ENCODE data around the gene LACC1.

Gene LACC1

DNA sequence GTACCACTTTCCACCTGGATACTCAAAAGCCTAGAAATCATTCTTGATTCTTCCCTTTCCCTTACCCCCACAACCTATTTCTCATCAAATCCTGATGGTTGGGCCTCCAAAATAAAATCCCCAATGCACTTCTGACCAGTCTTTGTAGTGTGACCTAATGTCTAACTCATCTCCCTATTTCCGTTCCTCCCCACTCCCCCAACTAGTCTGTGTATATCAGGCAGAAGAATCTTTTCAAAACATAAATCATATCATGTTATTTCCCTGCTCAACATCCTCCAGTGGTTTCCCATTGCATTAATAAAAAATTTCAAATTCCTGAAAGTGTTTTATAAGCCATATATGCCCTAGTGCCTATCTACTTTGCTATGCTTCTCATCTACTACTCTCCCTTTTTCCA, 17.8 kb upstream of the LACC1 start:
- no peak overlapping the region for H3K4me2 ChIP-seq (ENCODE audit: low read depth, low read length)
- TF ChIP-seq EZH2phosphoT487 (IDR thresholded peaks at IDR 0.05; ENCODE audit: low read length) (no peak), EZH2 (optimal IDR thresholded peaks at IDR 0.05; ENCODE audit: low read depth, low read length) (no peak)
- TF ChIP-seq, protein P1, sequence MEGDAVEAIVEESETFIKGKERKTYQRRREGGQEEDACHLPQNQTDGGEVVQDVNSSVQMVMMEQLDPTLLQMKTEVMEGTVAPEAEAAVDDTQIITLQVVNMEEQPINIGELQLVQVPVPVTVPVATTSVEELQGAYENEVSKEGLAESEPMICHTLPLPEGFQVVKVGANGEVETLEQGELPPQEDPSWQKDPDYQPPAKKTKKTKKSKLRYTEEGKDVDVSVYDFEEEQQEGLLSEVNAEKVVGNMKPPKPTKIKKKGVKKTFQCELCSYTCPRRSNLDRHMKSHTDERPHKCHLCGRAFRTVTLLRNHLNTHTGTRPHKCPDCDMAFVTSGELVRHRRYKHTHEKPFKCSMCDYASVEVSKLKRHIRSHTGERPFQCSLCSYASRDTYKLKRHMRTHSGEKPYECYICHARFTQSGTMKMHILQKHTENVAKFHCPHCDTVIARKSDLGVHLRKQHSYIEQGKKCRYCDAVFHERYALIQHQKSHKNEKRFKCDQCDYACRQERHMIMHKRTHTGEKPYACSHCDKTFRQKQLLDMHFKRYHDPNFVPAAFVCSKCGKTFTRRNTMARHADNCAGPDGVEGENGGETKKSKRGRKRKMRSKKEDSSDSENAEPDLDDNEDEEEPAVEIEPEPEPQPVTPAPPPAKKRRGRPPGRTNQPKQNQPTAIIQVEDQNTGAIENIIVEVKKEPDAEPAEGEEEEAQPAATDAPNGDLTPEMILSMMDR (IDR thresholded peaks at IDR 0.05; ENCODE audit: low read length): no peak

GRCh38 chr13:43864921-43865320, 14.8 kb upstream of the LACC1 start:
- Histone ChIP-seq H3K4me1 (ENCODE audit: low read length) (no peaks in the 10 kb centered on the region), H3K36me3 (replicated peaks; ENCODE audit: insufficient read depth, low read length) (no peaks in the 10 kb centered on the region), H3K27me3 (replicated peaks; ENCODE audit: insufficient read depth, low read length) (no peaks in the 10 kb centered on the region), H3K9me2 (replicated peaks; ENCODE audit: insufficient read depth, low read length) (no peaks in the 10 kb centered on the region), H2AFZ (ENCODE audit: low read length) (no peak overlapping the region), H3K9ac (ENCODE audit: low read length) (no peak overlapping the region), H3K9me3 (replicated peaks; ENCODE audit: insufficient read depth, low read length) (no peaks in the 10 kb centered on the region), H3F3A (ENCODE audit: insufficient read depth, low read length) (no peaks in the 10 kb centered on the region), H4K20me1 (ENCODE audit: insufficient read depth, low read length) (no peaks in the 10 kb centered on the region), H3K4me2 (ENCODE audit: low read depth, low read length) (no peak overlapping the region), H3K27ac (ENCODE audit: low read length) (no peak overlapping the region), H3K79me2 (ENCODE audit: low read length) (no peaks in the 10 kb centered on the region), H3K4me3 (ENCODE audit: low read length) (no peak overlapping the region)
- DNase-seq: no peak
- TF ChIP-seq, protein P1 (IDR thresholded peaks at IDR 0.05; ENCODE audit: low read length): no peak
- TF ChIP-seq EZH2 (optimal IDR thresholded peaks at IDR 0.05; ENCODE audit: low read depth, low read length) (no peak), EZH2phosphoT487 (IDR thresholded peaks at IDR 0.05; ENCODE audit: low read length) (no peak)

More for the DNA sequence above, 17.8 kb upstream of the LACC1 start:
- Histone ChIP-seq H3K9me2 (replicated peaks; ENCODE audit: insufficient read depth, low read length) (no peaks in the 10 kb centered on the region), H3K9me3 (replicated peaks; ENCODE audit: insufficient read depth, low read length) (no peaks in the 10 kb centered on the region), H3K36me3 (replicated peaks; ENCODE audit: insufficient read depth, low read length) (no peaks in the 10 kb centered on the region), H3K4me1 (ENCODE audit: low read length) (no peaks in the 10 kb centered on the region), H3K27ac (ENCODE audit: low read length) (no peak overlapping the region), H3K79me2 (ENCODE audit: low read length) (no peaks in the 10 kb centered on the region), H3K4me3 (ENCODE audit: low read length) (no peak overlapping the region), H4K20me1 (ENCODE audit: insufficient read depth, low read length) (no peaks in the 10 kb centered on the region), H3K27me3 (replicated peaks; ENCODE audit: insufficient read depth, low read length) (no peaks in the 10 kb centered on the region), H2AFZ (ENCODE audit: low read length) (no peak overlapping the region), H3K9ac (ENCODE audit: low read length) (no peak overlapping the region), H3F3A (ENCODE audit: insufficient read depth, low read length) (no peaks in the 10 kb centered on the region)
- DNase-seq: no peak

- Histone ChIP-seq H3K27me3 (replicated peaks; ENCODE audit: insufficient read depth, low read length) (no peaks in the 10 kb centered on the region), H3K4me1 (ENCODE audit: low read length) (no peaks in the 10 kb centered on the region), H2AFZ (ENCODE audit: low read length) (no peak overlapping the region), H3K4me3 (ENCODE audit: low read length) (no peak overlapping the region), H3K9me2 (replicated peaks; ENCODE audit: insufficient read depth, low read length) (no peaks in the 10 kb centered on the region), H3K79me2 (ENCODE audit: low read length) (no peaks in the 10 kb centered on the region), H3K36me3 (replicated peaks; ENCODE audit: insufficient read depth, low read length) (no peaks in the 10 kb centered on the region), H3F3A (ENCODE audit: insufficient read depth, low read length) (no peaks in the 10 kb centered on the region), H3K9ac (ENCODE audit: low read length) (no peak overlapping the region), H4K20me1 (ENCODE audit: insufficient read depth, low read length) (no peaks in the 10 kb centered on the region), H3K27ac (ENCODE audit: low read length) (no peak overlapping the region), H3K9me3 (replicated peaks; ENCODE audit: insufficient read depth, low read length) (no peaks in the 10 kb centered on the region), H3K4me2 (ENCODE audit: low read depth, low read length) (no peak overlapping the region)
- DNase-seq: no peak
- TF ChIP-seq, protein P1 (IDR thresholded peaks at IDR 0.05; ENCODE audit: low read length): no peak
- TF ChIP-seq EZH2 (optimal IDR thresholded peaks at IDR 0.05; ENCODE audit: low read depth, low read length) (no peak), EZH2phosphoT487 (IDR thresholded peaks at IDR 0.05; ENCODE audit: low read length) (no peak)
These were observed 13.8 kb upstream of the LACC1 start for GRCh38 chr13:43865892-43866291.

Measured in MM.1S (cell line).